Measurements from ENCODE around the gene BNIP1. TPM values are rescaled to one million over a fixed set of nuclear protein-coding genes. Genes with fewer than 3 reads are reported as not detected.

Gene BNIP1
- total and polyA plus RNA-seq, 2 of the 4 experiments (the other 2 are of a cell fraction), result 24.3 to 35.3 TPM

GRCh38 chr5:173119719-173120118 is 24.6 kb upstream of the BNIP1 start:
- H2BK20ac ChIP-seq (ENCODE audit: low read depth, low read length), result no peak overlapping the region
- H3K27me3 ChIP-seq (ENCODE audit: control insufficient read depth, insufficient read depth, low read length), result no peaks in the 10 kb centered on the region
- no peak overlapping the region for H3K9ac ChIP-seq (ENCODE audit: low read depth, low read length)
- H3K79me1 ChIP-seq (ENCODE audit: low read depth in 1 of 2, low read length in 2 of 2), result 0 out of 4 replicates have a peak, but pooled peaks cover 0 to 4% of the 10 kb centered on the region in 2 experiments
- no peaks in the 10 kb centered on the region for H3K9me3 ChIP-seq (ENCODE audit: control insufficient read depth, insufficient read depth, low read length)
- no peak overlapping the region for H3K4me3 ChIP-seq (ENCODE audit: insufficient read depth, low read depth, low read length)
- H4K20me1 ChIP-seq (ENCODE audit: insufficient read depth, low read length), result no peaks in the 10 kb centered on the region
- no CpG with 5 or more reads among the region's 1 CpG for WGBS, 2 experiments (ENCODE audit: extremely low coverage in 2 of 2, insufficient read length in 1 of 2)
- H2AFZ ChIP-seq (replicated peaks; ENCODE audit: low read length, poor library complexity), result no peak overlapping the region
- H2AK9ac ChIP-seq (replicated peaks; ENCODE audit: low read depth, low read length, poor library complexity), result no peak overlapping the region
- CTCF ChIA-PET, result no interaction called here
- no peak overlapping the region for H4K5ac ChIP-seq (ENCODE audit: low read depth, low read length)
- BruUV-seq (replicated peaks), result no TSS peak
- no peak overlapping the region for H3K4me2 ChIP-seq (ENCODE audit: low read depth, low read length)
- ATAC-seq (ENCODE audit: low read depth), result no peak
- H2BK5ac ChIP-seq (ENCODE audit: low read depth, low read length, poor library complexity, severe bottlenecking), result no peak overlapping the region
- H3K4ac ChIP-seq (ENCODE audit: low read depth, low read length), result no peak overlapping the region
- no peak overlapping the region for H3K18ac ChIP-seq (ENCODE audit: low read depth, low read length)
- dilution Hi-C loops (cut with HindIII; ENCODE audit: low sequenced_read_pairs, unreplicated experiment) (no loop called here), intact Hi-C loops (cut with micrococcal nuclease) (no loop called here), in situ Hi-C loops (cut with MboI; ENCODE audit: low sequenced_read_pairs) (no loop called here)
- TF ChIP-seq RFX5 (IDR thresholded peaks at IDR 0.05; ENCODE audit: low read depth, low read length), result no peak
- TF ChIP-seq CEBPB (IDR thresholded peaks at IDR 0.05; ENCODE audit: low read depth, low read length), result no peak
- TF ChIP-seq MAFK (IDR thresholded peaks at IDR 0.05; ENCODE audit: low read depth, low read length), result no peak
- TF ChIP-seq, protein P1, sequence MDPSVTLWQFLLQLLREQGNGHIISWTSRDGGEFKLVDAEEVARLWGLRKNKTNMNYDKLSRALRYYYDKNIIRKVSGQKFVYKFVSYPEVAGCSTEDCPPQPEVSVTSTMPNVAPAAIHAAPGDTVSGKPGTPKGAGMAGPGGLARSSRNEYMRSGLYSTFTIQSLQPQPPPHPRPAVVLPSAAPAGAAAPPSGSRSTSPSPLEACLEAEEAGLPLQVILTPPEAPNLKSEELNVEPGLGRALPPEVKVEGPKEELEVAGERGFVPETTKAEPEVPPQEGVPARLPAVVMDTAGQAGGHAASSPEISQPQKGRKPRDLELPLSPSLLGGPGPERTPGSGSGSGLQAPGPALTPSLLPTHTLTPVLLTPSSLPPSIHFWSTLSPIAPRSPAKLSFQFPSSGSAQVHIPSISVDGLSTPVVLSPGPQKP (IDR thresholded peaks at IDR 0.05; ENCODE audit: borderline replicate concordance, low read depth, low read length), result no peak
- TF ChIP-seq, protein P2, sequence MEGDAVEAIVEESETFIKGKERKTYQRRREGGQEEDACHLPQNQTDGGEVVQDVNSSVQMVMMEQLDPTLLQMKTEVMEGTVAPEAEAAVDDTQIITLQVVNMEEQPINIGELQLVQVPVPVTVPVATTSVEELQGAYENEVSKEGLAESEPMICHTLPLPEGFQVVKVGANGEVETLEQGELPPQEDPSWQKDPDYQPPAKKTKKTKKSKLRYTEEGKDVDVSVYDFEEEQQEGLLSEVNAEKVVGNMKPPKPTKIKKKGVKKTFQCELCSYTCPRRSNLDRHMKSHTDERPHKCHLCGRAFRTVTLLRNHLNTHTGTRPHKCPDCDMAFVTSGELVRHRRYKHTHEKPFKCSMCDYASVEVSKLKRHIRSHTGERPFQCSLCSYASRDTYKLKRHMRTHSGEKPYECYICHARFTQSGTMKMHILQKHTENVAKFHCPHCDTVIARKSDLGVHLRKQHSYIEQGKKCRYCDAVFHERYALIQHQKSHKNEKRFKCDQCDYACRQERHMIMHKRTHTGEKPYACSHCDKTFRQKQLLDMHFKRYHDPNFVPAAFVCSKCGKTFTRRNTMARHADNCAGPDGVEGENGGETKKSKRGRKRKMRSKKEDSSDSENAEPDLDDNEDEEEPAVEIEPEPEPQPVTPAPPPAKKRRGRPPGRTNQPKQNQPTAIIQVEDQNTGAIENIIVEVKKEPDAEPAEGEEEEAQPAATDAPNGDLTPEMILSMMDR (conservative IDR thresholded peaks at IDR 0.05; ENCODE audit: low read depth, low read length), result no peak
- TF ChIP-seq MAZ (IDR thresholded peaks at IDR 0.05; ENCODE audit: borderline replicate concordance, low read depth, low read length), result no peak
- TF ChIP-seq RAD21 (IDR thresholded peaks at IDR 0.05; ENCODE audit: low read length), result no peak
- TF ChIP-seq CHD1 (IDR thresholded peaks at IDR 0.05; ENCODE audit: low read depth, low read length), result no peak
- TF ChIP-seq NFE2L2 (IDR thresholded peaks at IDR 0.05; ENCODE audit: low read depth, low read length), result no peak
- no peak for TF ChIP-seq BHLHE40 (IDR thresholded peaks at IDR 0.05; ENCODE audit: low read depth, low read length)
- TF ChIP-seq SMC3 (IDR thresholded peaks at IDR 0.05; ENCODE audit: low read depth, low read length), result no peak
- no peak for TF ChIP-seq POLR2A (IDR thresholded peaks at IDR 0.05; ENCODE audit: low read depth, low read length)
- TF ChIP-seq RCOR1 (IDR thresholded peaks at IDR 0.05; ENCODE audit: insufficient replicate concordance, low read length), result no peak
- TF ChIP-seq FOS (IDR thresholded peaks at IDR 0.05; ENCODE audit: low read depth, low read length), result no peak
- TF ChIP-seq MXI1 (IDR thresholded peaks at IDR 0.05; ENCODE audit: borderline replicate concordance, low read depth, low read length), result no peak
- TF ChIP-seq, protein P3, sequence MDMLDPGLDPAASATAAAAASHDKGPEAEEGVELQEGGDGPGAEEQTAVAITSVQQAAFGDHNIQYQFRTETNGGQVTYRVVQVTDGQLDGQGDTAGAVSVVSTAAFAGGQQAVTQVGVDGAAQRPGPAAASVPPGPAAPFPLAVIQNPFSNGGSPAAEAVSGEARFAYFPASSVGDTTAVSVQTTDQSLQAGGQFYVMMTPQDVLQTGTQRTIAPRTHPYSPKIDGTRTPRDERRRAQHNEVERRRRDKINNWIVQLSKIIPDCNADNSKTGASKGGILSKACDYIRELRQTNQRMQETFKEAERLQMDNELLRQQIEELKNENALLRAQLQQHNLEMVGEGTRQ (IDR thresholded peaks at IDR 0.05; ENCODE audit: low read depth, low read length), result no peak
- H3K9me1 ChIP-seq (ENCODE audit: insufficient read depth, low read length), result peaks cover 7% of the 10 kb centered on the region; the same call in 1 of the 2 replicates
- no peak overlapping the region for H4K91ac ChIP-seq (ENCODE audit: insufficient read depth, low read depth, low read length)
- H3K56ac ChIP-seq (ENCODE audit: extremely low read depth, insufficient read depth, low read length), result no peak overlapping the region
- DNase-seq, result no peak
- no peak overlapping the region for H3K27ac ChIP-seq (ENCODE audit: insufficient read depth, low read length)
- H3K14ac ChIP-seq (replicated peaks; ENCODE audit: low read depth, low read length), result no peak overlapping the region
- H2AK5ac ChIP-seq (ENCODE audit: low read depth, low read length), result no peak overlapping the region
- no peak overlapping the region for H4K8ac ChIP-seq (ENCODE audit: low read depth in 2 of 2, low read length in 2 of 2)
- H3K36me3 ChIP-seq (ENCODE audit: control insufficient read depth, insufficient read depth, low read length), result peaks cover 9% of the 10 kb centered on the region; the same call in 1 of the 2 replicates
- POLR2A ChIA-PET (ENCODE audit: unreplicated experiment), result no interaction called here
- no peak overlapping the region for H3K23ac ChIP-seq (ENCODE audit: low read depth, low read length)
- H2BK120ac ChIP-seq (ENCODE audit: low read depth, low read length), result no peak overlapping the region
- no peak overlapping the region for H2BK15ac ChIP-seq (ENCODE audit: low read depth, low read length)
- no peaks in the 10 kb centered on the region for H3K4me1 ChIP-seq (ENCODE audit: control insufficient read depth, insufficient read depth, low read length)
